Neuronal stem cell (in vitro differentiated cells): ENCODE measurements around the gene SAT1. TPM values are rescaled to one million over a fixed set of nuclear protein-coding genes. Genes with fewer than 3 reads are reported as not detected.

Experiments used
- DNase-seq: peaks from one replicate; pipeline ENCODE4 v3.0.0-alpha.2; 2013; ENCODE audit warnings: low spot score
- H2AFZ ChIP-seq: one replicate; pipeline ENCODE4 v1.6.1; 2013; ENCODE audit warnings: mild to moderate bottlenecking, low read length, inconsistent platforms
- H2AK5ac ChIP-seq: 2 replicates; pipeline ENCODE4 v1.6.1; 2013; ENCODE audit warnings: low read depth, mild to moderate bottlenecking, inconsistent platforms, low read length, moderate library complexity, mixed read lengths
- H2BK120ac ChIP-seq: 2 replicates; pipeline ENCODE4 v1.6.1; 2013; ENCODE audit warnings: low read depth, mild to moderate bottlenecking, inconsistent platforms, low read length, moderate library complexity, mixed read lengths
- H2BK12ac ChIP-seq: one replicate; pipeline ENCODE4 v1.6.1; 2013; ENCODE audit warnings: low read length, inconsistent platforms
- H2BK15ac ChIP-seq: 2 replicates; pipeline ENCODE4 v1.6.1; 2013; ENCODE audit warnings: mild to moderate bottlenecking, low read length, inconsistent platforms, mixed read lengths
- H2BK5ac ChIP-seq: one replicate; pipeline ENCODE4 v1.6.1; 2013; ENCODE audit warnings: inconsistent platforms, mild to moderate bottlenecking, low read length, moderate library complexity
- H3K14ac ChIP-seq: one replicate; pipeline ENCODE4 v1.6.1; 2013; ENCODE audit warnings: low read length, inconsistent platforms
- H3K18ac ChIP-seq: 2 replicates; pipeline ENCODE4 v1.6.1; 2013; ENCODE audit warnings: low read length, inconsistent platforms
- H3K23ac ChIP-seq: 2 replicates; pipeline ENCODE4 v1.6.1; 2013; ENCODE audit warnings: low read depth, mild to moderate bottlenecking, mixed read lengths, low read length, inconsistent platforms; ENCODE audit not compliant: poor library complexity
- H3K27ac ChIP-seq: replicated peaks from 3 replicates; pipeline ENCODE4 v1.5.1; 2013; ENCODE audit warnings: low read length, inconsistent platforms
- H3K27me3 ChIP-seq, 3 experiments: 2 replicates each; pipeline ENCODE4 v1.6.1; 2013; ENCODE audit warnings: low read length in 3 of 3, mild to moderate bottlenecking in 2 of 3, inconsistent platforms in 1 of 3, low read depth in 1 of 3, mixed read lengths in 1 of 3, moderate library complexity in 1 of 3; ENCODE audit not compliant: control insufficient read depth in 3 of 3, insufficient read depth in 3 of 3
- H3K36me3 ChIP-seq, 2 donors: replicated peaks in 1 of 2; 2 replicates each; pipeline ENCODE4 v1.6.1; 2013; ENCODE audit warnings: low read length in 2 of 2; ENCODE audit not compliant: control insufficient read depth in 2 of 2, insufficient read depth in 2 of 2
- H3K4ac ChIP-seq: 2 replicates; pipeline ENCODE4 v1.6.1; 2013; ENCODE audit warnings: inconsistent platforms, mild to moderate bottlenecking, low read length, moderate library complexity
- H3K4me1 ChIP-seq, 2 donors: 1 replicate in 1 of 2; 2 replicates in 1 of 2; pipeline ENCODE4 v1.6.1; 2013; ENCODE audit warnings: low read length in 2 of 2, low read depth in 1 of 2; ENCODE audit not compliant: control insufficient read depth in 2 of 2, insufficient read depth in 1 of 2
- H3K4me2 ChIP-seq: one replicate; pipeline ENCODE4 v1.6.1; 2013; ENCODE audit warnings: mild to moderate bottlenecking, low read length, inconsistent platforms; ENCODE audit not compliant: insufficient read depth, poor library complexity, severe bottlenecking
- H3K4me3 ChIP-seq, 2 donors: 2 replicates each; pipeline ENCODE4 v1.5.1; 2013; ENCODE audit warnings: low read length in 2 of 2, mild to moderate bottlenecking in 2 of 2, inconsistent platforms in 1 of 2, moderate library complexity in 1 of 2
- H3K79me1 ChIP-seq: one replicate; pipeline ENCODE4 v1.6.1; 2013; ENCODE audit warnings: low read depth, mild to moderate bottlenecking, inconsistent platforms, low read length, moderate library complexity
- H3K9ac ChIP-seq: one replicate; pipeline ENCODE4 v1.6.1; 2013; ENCODE audit warnings: mild to moderate bottlenecking, low read depth, low read length, inconsistent platforms; ENCODE audit not compliant: poor library complexity
- H3K9me3 ChIP-seq, 2 donors: replicated peaks in 1 of 2; 2 replicates each; pipeline versions ENCODE3 to v1.6.1; 2013; ENCODE audit warnings: low read length in 2 of 2, mild to moderate bottlenecking in 2 of 2, inconsistent platforms in 1 of 2, low read depth in 1 of 2, mixed read lengths in 1 of 2, moderate library complexity in 1 of 2; ENCODE audit not compliant: control insufficient read depth in 2 of 2, insufficient read depth in 1 of 2
- H4K8ac ChIP-seq: one replicate; pipeline ENCODE4 v1.6.1; 2013; ENCODE audit warnings: low read depth, mild to moderate bottlenecking, inconsistent platforms, low read length, moderate library complexity
- H4K91ac ChIP-seq: one replicate; pipeline ENCODE4 v1.6.1; 2013; ENCODE audit warnings: low read length, low read depth, mild to moderate bottlenecking, inconsistent platforms; ENCODE audit not compliant: poor library complexity
- WGBS, 2 donors: extraction: QIAGEN DNeasy Blood & Tissue Kit; methylation state at CpG; one replicate each; pipeline ENCODE4 v1.1.7; 2013; ENCODE audit warnings: missing lambda C conversion rate in 2 of 2, mixed read lengths in 1 of 2; ENCODE audit not compliant: insufficient read length in 2 of 2, insufficient replicate concordance in 1 of 2; ENCODE audit errors: extremely low coverage in 2 of 2; 5-methylcytosine and 5-hydroxymethylcytosine counted together
- polyA plus RNA-seq, 2 experiments: library from polyadenylated mRNA; stranded (reverse); fragments of 200-250 nt; gene quantifications; one replicate each; pipeline ENCODE4 v1.2.3, GENCODE V29; 2013

SAT1 gene
- 45.4 TPM for polyA plus RNA-seq (2013, experiment 1 of 2)
- polyA plus RNA-seq (2013, experiment 2 of 2), result 44.2 TPM

GRCh38 chrX:23782863-23783588 lies at the start of gene SAT1:
Gene SAT1, plus strand, starts transcription at chrX:23783173. Its CDS starts 179 bp downstream, at chrX:23783352.
- peak within 1 kb of the TSS; percentile 72 for H2AFZ ChIP-seq
- H2BK15ac ChIP-seq, result no peak within 1 kb of the TSS
- no peak within 1 kb of the TSS for H3K27ac ChIP-seq
- H3K18ac ChIP-seq, result no peak within 1 kb of the TSS
- H2BK12ac ChIP-seq, result no peak within 1 kb of the TSS
- no peak within 1 kb of the TSS for H4K91ac ChIP-seq
- peak; percentile 88 for DNase-seq
- no peak within 1 kb of the TSS for H4K8ac ChIP-seq
- no peak within 1 kb of the TSS for H3K4ac ChIP-seq
- H3K36me3 ChIP-seq, result peaks cover 0 to 16% of the 10 kb centered on the region in 2 donors
- H3K27me3 ChIP-seq, result no peaks in the 10 kb centered on the region
- H3K4me2 ChIP-seq, result peak within 1 kb of the TSS; percentile 52
- WGBS, 2 donors, result no CpG with 5 or more reads among the region's 58 CpGs
- no peaks in the 10 kb centered on the region for H3K79me1 ChIP-seq
- H3K23ac ChIP-seq, result no peak within 1 kb of the TSS
- H3K4me1 ChIP-seq, result no peaks in the 10 kb centered on the region
- H3K9ac ChIP-seq, result peak within 1 kb of the TSS; percentile 53
- H2BK120ac ChIP-seq, result no peak within 1 kb of the TSS
- H2BK5ac ChIP-seq, result no peak within 1 kb of the TSS
- H3K14ac ChIP-seq, result no peak within 1 kb of the TSS
- H2AK5ac ChIP-seq, result no peak within 1 kb of the TSS
- H3K9me3 ChIP-seq, result no peaks in the 10 kb centered on the region
- peak within 1 kb of the TSS; percentile 84 to 86 for H3K4me3 ChIP-seq

GRCh38 chrX:23736030-23736429 lies 46.9 kb upstream of the SAT1 start:
- Histone ChIP-seq H3K79me1 (no peaks in the 10 kb centered on the region), H2BK5ac (no peak overlapping the region), H2BK12ac (no peak overlapping the region), H3K4me3 (no peak overlapping the region), H2BK15ac (no peak overlapping the region), H3K9me3 (no peaks in the 10 kb centered on the region), H3K4me2 (no peak overlapping the region), H3K23ac (no peak overlapping the region), H4K91ac (no peak overlapping the region), H2BK120ac (no peak overlapping the region), H3K9ac (no peak overlapping the region), H3K27ac (no peak overlapping the region), H2AFZ (no peak overlapping the region), H3K4me1 (no peaks in the 10 kb centered on the region), H3K36me3 (peaks cover 0 to 16% of the 10 kb centered on the region in 2 donors), H4K8ac (no peak overlapping the region), H2AK5ac (no peak overlapping the region), H3K27me3 (no peaks in the 10 kb centered on the region), H3K14ac (no peak overlapping the region), H3K4ac (no peak overlapping the region), H3K18ac (no peak overlapping the region)
- no peak for DNase-seq
- WGBS, 2 donors, result no CpG with 5 or more reads among the region's 3 CpGs

GRCh38 chrX:23737413-23737812 lies 45.6 kb upstream of the SAT1 start:
- DNase-seq, result no peak
- no peak overlapping the region for H4K91ac ChIP-seq

GRCh38 chrX:23742174-23742696 lies 40.7 kb upstream of the SAT1 start:
- H2AK5ac ChIP-seq, result no peak overlapping the region
- no peak overlapping the region for H4K91ac ChIP-seq
- H3K27me3 ChIP-seq, result no peaks in the 10 kb centered on the region
- no peak for DNase-seq
- H3K14ac ChIP-seq, result no peak overlapping the region
- no peak overlapping the region for H2BK15ac ChIP-seq
- H3K4me3 ChIP-seq, result peak overlapping the region; percentile 61 to 95
- no peak overlapping the region for H2BK120ac ChIP-seq
- H2BK5ac ChIP-seq, result no peak overlapping the region
- peak overlapping the region; percentile 54 for H3K4me2 ChIP-seq
- no peak overlapping the region for H3K18ac ChIP-seq
- H3K27ac ChIP-seq, result no peak overlapping the region
- H4K8ac ChIP-seq, result no peak overlapping the region
- H2AFZ ChIP-seq, result peak overlapping the region; percentile 89
- no CpG with 5 or more reads among the region's 6 CpGs for WGBS, 2 donors
- no peaks in the 10 kb centered on the region for H3K79me1 ChIP-seq
- H3K9ac ChIP-seq, result no peak overlapping the region
- H2BK12ac ChIP-seq, result no peak overlapping the region
- no peaks in the 10 kb centered on the region for H3K9me3 ChIP-seq
- H3K23ac ChIP-seq, result no peak overlapping the region
- H3K4ac ChIP-seq, result no peak overlapping the region
- no peaks in the 10 kb centered on the region for H3K36me3 ChIP-seq
- no peaks in the 10 kb centered on the region for H3K4me1 ChIP-seq

More at GRCh38 chrX:23737413-23737812, 45.6 kb upstream of the SAT1 start:
- H2AK5ac ChIP-seq, result no peak overlapping the region
- no peak overlapping the region for H2BK120ac ChIP-seq
- H3K23ac ChIP-seq, result no peak overlapping the region
- no peak overlapping the region for H3K4ac ChIP-seq
- H3K27me3 ChIP-seq, result no peaks in the 10 kb centered on the region
- H3K4me2 ChIP-seq, result no peak overlapping the region
- H3K4me3 ChIP-seq, result no peak overlapping the region
- H3K14ac ChIP-seq, result no peak overlapping the region
- H2BK12ac ChIP-seq, result no peak overlapping the region
- no peak overlapping the region for H3K18ac ChIP-seq
- no peaks in the 10 kb centered on the region for H3K79me1 ChIP-seq
- no peaks in the 10 kb centered on the region for H3K9me3 ChIP-seq
- no peak overlapping the region for H2BK15ac ChIP-seq
- no peak overlapping the region for H3K27ac ChIP-seq
- H3K9ac ChIP-seq, result no peak overlapping the region
- H4K8ac ChIP-seq, result no peak overlapping the region
- peaks cover 0 to 7% of the 10 kb centered on the region in 2 donors for H3K36me3 ChIP-seq
- no peak overlapping the region for H2BK5ac ChIP-seq
- H3K4me1 ChIP-seq, result no peaks in the 10 kb centered on the region
- no peak overlapping the region for H2AFZ ChIP-seq
